Sigmoid colon (tissue), 7 donors: ENCODE measurements around the gene FAM110D. TPM values are rescaled to one million over a fixed set of nuclear protein-coding genes. Genes with fewer than 3 reads are reported as not detected.

ENCODE experiments used
- DNase-seq: peaks from one replicate; pipeline ENCODE4 v3.0.0-alpha.2; 2019
- H3K27ac ChIP-seq, 4 donors: fragments of 200-600 bp; sonication (generic); one replicate each; pipeline ENCODE4 v1.5.1; 2016 to 2019; ENCODE audit warnings: mild to moderate bottlenecking in 1 of 4
- H3K27me3 ChIP-seq, 3 donors: fragments of 200-600 bp; sonication (generic); one replicate each; pipeline ENCODE4 v1.5.1; 2019; ENCODE audit warnings: mild to moderate bottlenecking in 1 of 3
- H3K36me3 ChIP-seq, 4 donors: fragments of 200-600 bp; sonication (generic); one replicate each; pipeline ENCODE4 v1.5.1; 2016 to 2019
- H3K4me1 ChIP-seq, 4 donors: fragments of 200-600 bp; sonication (generic); one replicate each; pipeline ENCODE4 v1.5.1; 2017 to 2019
- H3K4me3 ChIP-seq, 4 donors: fragments of 200-600 bp; sonication (generic); one replicate each; pipeline ENCODE4 v1.5.1; 2017 to 2019; ENCODE audit warnings: mild to moderate bottlenecking in 2 of 4, moderate library complexity in 1 of 4
- H3K9me3 ChIP-seq, 4 donors: fragments of 200-600 bp in 3 of 4; sonication (generic) in 3 of 4; one replicate each; pipeline versions ENCODE4 v1.5.1 to v1.6.1; 2013 to 2019
- CTCF ChIP-seq, 4 experiments: fragments of 450-650 bp in 3 of 4; fragments of 200-600 bp in 1 of 4; IDR thresholded peaks; one replicate each; pipeline ENCODE4 v1.5.1; 2016 to 2019; ENCODE audit warnings: antibody characterized with exemption in 4 of 4, mild to moderate bottlenecking in 3 of 4, moderate library complexity in 2 of 4
- EP300 ChIP-seq, 4 donors: sonication (generic); formaldehyde crosslinking; IDR thresholded peaks; one replicate each; pipeline ENCODE4 v1.6.1; 2017; ENCODE audit warnings: antibody characterized with exemption in 4 of 4
- POLR2A ChIP-seq, 2 donors: fragments of 450-650 bp; IDR thresholded peaks; one replicate each; pipeline ENCODE4 v1.6.1; 2016; ENCODE audit warnings: antibody characterized with exemption in 2 of 2, mild to moderate bottlenecking in 2 of 2, moderate library complexity in 2 of 2
- POLR2AphosphoS5 ChIP-seq, 4 donors: sonication (generic); formaldehyde crosslinking; IDR thresholded peaks; one replicate each; pipeline ENCODE4 v1.6.1; 2017; ENCODE audit warnings: antibody characterized with exemption in 4 of 4
- WGBS, 2 donors: extraction: QIAGEN DNeasy Blood & Tissue Kit; methylation state at CpG; one replicate each; pipeline ENCODE4 v1.1.7; 2013; 5-methylcytosine and 5-hydroxymethylcytosine counted together
- intact Hi-C: fragments of 100-400 bp; cut with DNase I; formaldehyde crosslinking; loops from one replicate; pipeline ENCODE4 v1.15.1; 2023
- polyA plus RNA-seq, 3 donors: library from polyadenylated mRNA; stranded (reverse); fragments of 200-250 nt; gene quantifications; one replicate each; pipeline ENCODE4 v1.2.3, GENCODE V29; 2013
- total RNA-seq, 4 donors: library from RNA; depleted of rRNA; stranded (reverse); fragments of >200 nt; gene quantifications; one replicate each; pipeline ENCODE4 v1.1.0, GENCODE V29; 2016
- donor health status: healthy with polysubstance abuse.
- donor health status: Bipolar disorder and iron deficiency.
- donor health status: healthy.

FAM110D gene
- total and polyA plus RNA-seq, 7 donors = 0.60 to 4.2 (median 1.1) TPM; not detected in 1

- Histone ChIP-seq H3K36me3 (no peaks in the 10 kb centered on the region), H3K4me1 (no peaks in the 10 kb centered on the region), H3K9me3 (no peaks in the 10 kb centered on the region), H3K27me3 (no peaks in the 10 kb centered on the region), H3K27ac (no peak overlapping the region), H3K4me3 (no peak overlapping the region)
- TF ChIP-seq CTCF (IDR thresholded peaks at IDR 0.05) (no peak), POLR2AphosphoS5 (IDR thresholded peaks at IDR 0.05) (no peak), POLR2A (IDR thresholded peaks at IDR 0.05) (no peak), EP300 (IDR thresholded peaks at IDR 0.05) (no peak)
- 91 to 94% methylated on average over 8 of the region's 8 CpGs for WGBS, 2 donors
- no peak for DNase-seq
- intact Hi-C loops = no loop called here
These were observed 29.6 kb downstream of the FAM110D start for GRCh38 chr1:26188477-26188876.

- no peak for DNase-seq
- Histone ChIP-seq H3K36me3 (no peaks in the 10 kb centered on the region), H3K27ac (no peak overlapping the region), H3K4me1 (no peaks in the 10 kb centered on the region), H3K9me3 (no peaks in the 10 kb centered on the region), H3K27me3 (no peaks in the 10 kb centered on the region), H3K4me3 (no peak overlapping the region)
- WGBS, 2 donors = 80 to 81% methylated on average over 6 of the region's 6 CpGs
- intact Hi-C loops = no loop called here
- no peak for TF ChIP-seq POLR2AphosphoS5 (IDR thresholded peaks at IDR 0.05)
- TF ChIP-seq CTCF (IDR thresholded peaks at IDR 0.05) = no peak
- no peak for TF ChIP-seq POLR2A (IDR thresholded peaks at IDR 0.05)
These were observed 30.5 kb downstream of the FAM110D start for GRCh38 chr1:26189331-26189730.

GRCh38 chr1:26189751-26190275 is 30.9 kb downstream of the FAM110D start:
- no peaks in the 10 kb centered on the region for H3K9me3 ChIP-seq
- TF ChIP-seq EP300 (IDR thresholded peaks at IDR 0.05) (no peak), POLR2AphosphoS5 (IDR thresholded peaks at IDR 0.05) (no peak), POLR2A (IDR thresholded peaks at IDR 0.05) (no peak), CTCF (IDR thresholded peaks at IDR 0.05) (no peak)
- H3K4me3 ChIP-seq = no peak overlapping the region
- 84 to 88% methylated on average over 7 of the region's 7 CpGs for WGBS, 2 donors
- H3K36me3 ChIP-seq = no peaks in the 10 kb centered on the region
- intact Hi-C loops = no loop called here
- H3K4me1 ChIP-seq = no peaks in the 10 kb centered on the region
- H3K27ac ChIP-seq = no peak overlapping the region
- H3K27me3 ChIP-seq = no peaks in the 10 kb centered on the region
- DNase-seq = no peak

- no peaks in the 10 kb centered on the region for H3K4me1 ChIP-seq
- no peaks in the 10 kb centered on the region for H3K36me3 ChIP-seq
- WGBS, 2 donors = 62 to 64% methylated on average over 16 of the region's 16 CpGs
- DNase-seq = no peak
- no peak within 1 kb of the TSS for H3K4me3 ChIP-seq
- intact Hi-C loops = no loop called here
- H3K27me3 ChIP-seq = no peaks in the 10 kb centered on the region
- no peaks in the 10 kb centered on the region for H3K9me3 ChIP-seq
- TF ChIP-seq CTCF (IDR thresholded peaks at IDR 0.05) = no peak
- TF ChIP-seq EP300 (IDR thresholded peaks at IDR 0.05) = no peak
- no peak for TF ChIP-seq POLR2AphosphoS5 (IDR thresholded peaks at IDR 0.05)
- TF ChIP-seq POLR2A (IDR thresholded peaks at IDR 0.05) = no peak
- H3K27ac ChIP-seq = no peak within 1 kb of the TSS
These were observed 31.6 kb downstream of the FAM110D start, which contains the start of gene CATSPER4 for GRCh38 chr1:26190373-26190987. CATSPER4 (plus strand) TSS chr1:26190602; CDS start chr1:26190628, 26 bp downstream.

- H3K4me1 ChIP-seq = no peaks in the 10 kb centered on the region
- intact Hi-C loops = no loop called here
- TF ChIP-seq POLR2A (IDR thresholded peaks at IDR 0.05) = no peak
- TF ChIP-seq EP300 (IDR thresholded peaks at IDR 0.05) = no peak
- no peak for TF ChIP-seq POLR2AphosphoS5 (IDR thresholded peaks at IDR 0.05)
- no peak for TF ChIP-seq CTCF (IDR thresholded peaks at IDR 0.05)
- no peaks in the 10 kb centered on the region for H3K36me3 ChIP-seq
- no peaks in the 10 kb centered on the region for H3K9me3 ChIP-seq
- no peak overlapping the region for H3K4me3 ChIP-seq
- H3K27me3 ChIP-seq = no peaks in the 10 kb centered on the region
- DNase-seq = no peak
- WGBS, 2 donors = 38 to 65% methylated on average over 3 of the region's 3 CpGs
- no peak overlapping the region for H3K27ac ChIP-seq
These were observed 32.9 kb downstream of the FAM110D start for GRCh38 chr1:26191739-26192138.
